ENCODE results near the gene TTC33. TPM values are rescaled to one million over a fixed set of nuclear protein-coding genes. Genes with fewer than 3 reads are reported as not detected.

TTC33 gene
- polyA plus RNA-seq, 10 donors, result 16.6 to 23.1 (median 18.7) TPM

DNA sequence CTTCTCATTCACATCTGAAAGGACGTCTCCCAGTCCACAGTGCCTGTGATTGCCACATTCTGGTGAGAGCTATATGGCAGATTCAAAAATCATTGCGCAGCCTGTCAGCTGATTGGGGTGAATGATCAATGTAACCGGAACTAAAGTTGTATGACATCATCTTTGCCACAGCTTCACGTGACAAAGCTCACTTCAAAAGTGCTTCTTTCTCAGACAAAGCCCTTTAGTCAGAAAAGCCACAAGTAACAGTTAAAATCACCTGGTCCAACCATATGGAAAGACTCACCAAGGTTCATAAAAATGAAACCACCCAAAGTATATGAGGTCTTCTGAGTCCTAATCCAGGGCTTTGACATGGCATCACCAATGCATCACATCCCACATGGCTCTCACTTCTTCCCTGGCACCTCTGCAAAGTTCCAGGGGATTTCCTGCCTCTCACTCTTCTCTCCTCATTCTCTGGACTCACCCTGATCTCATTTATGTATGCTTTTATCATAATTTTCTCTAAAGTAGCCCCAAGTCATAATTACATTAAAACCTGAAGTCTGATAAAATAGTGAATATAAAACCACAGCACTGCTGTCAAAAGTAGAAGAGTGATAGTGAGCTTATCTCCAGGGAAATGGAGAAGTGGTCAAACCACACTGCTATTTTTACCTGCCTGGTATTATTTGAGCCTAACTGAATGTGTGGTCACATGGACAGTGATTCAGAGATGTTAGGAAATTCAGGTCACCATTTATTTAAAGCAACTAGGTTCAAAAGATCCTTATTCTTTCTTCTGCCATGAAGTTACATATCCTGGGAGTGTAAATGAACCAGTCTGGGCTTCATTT, 269.1 kb downstream of the TTC33 start:
- DNase-seq, result no peak

- no peak for DNase-seq
Observed at GRCh38 chr5:40485021-40485998, 270.5 kb downstream of the TTC33 start.

DNA sequence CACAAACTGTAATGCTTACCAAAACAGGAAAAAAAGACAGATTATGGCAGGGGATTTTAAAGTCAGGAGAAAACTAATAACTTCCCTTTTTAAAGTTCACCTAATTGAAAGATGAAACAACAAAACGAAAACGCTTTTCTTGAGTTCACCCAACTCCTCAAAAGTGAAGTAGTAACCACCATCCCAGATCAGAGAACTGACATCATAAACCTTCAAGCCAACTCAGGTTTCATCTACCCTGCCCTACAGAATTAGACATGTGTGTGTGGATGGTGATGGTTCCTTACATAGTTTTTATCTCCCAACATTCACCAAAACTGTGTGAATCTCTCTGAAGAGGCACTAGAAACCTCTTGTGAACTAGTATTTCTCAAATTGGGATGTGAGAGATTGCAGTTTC, 271.3 kb downstream of the TTC33 start:
- DNase-seq, result no peak

DNA sequence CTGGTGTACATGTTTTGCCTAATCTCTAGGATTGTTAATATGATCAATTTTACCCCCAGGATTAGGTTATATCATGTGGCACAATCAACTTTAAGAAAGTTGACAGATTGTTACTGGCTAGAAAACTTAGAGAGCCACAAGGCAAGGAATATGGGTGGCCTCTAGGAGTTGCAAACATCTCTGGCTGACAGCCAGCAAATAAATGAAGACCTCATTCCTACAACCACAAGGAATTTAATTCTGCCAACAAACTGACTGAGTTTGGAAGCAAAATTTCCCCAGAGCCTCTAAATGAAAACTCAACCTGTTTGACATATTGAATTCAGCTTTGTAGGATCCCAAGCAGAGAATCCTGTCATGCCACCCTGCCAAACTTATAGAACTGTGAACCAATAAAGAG, 272.4 kb downstream of the TTC33 start:
- DNase-seq, result no peak

GRCh38 chr5:40481241-40481640, 274.5 kb downstream of the TTC33 start:
- DNase-seq, result no peak

GRCh38 chr5:40480392-40480791, 275.4 kb downstream of the TTC33 start:
- DNase-seq, result no peak

- DNase-seq, result no peak
Observed at GRCh38 chr5:40479939-40480338, 275.8 kb downstream of the TTC33 start.

DNA sequence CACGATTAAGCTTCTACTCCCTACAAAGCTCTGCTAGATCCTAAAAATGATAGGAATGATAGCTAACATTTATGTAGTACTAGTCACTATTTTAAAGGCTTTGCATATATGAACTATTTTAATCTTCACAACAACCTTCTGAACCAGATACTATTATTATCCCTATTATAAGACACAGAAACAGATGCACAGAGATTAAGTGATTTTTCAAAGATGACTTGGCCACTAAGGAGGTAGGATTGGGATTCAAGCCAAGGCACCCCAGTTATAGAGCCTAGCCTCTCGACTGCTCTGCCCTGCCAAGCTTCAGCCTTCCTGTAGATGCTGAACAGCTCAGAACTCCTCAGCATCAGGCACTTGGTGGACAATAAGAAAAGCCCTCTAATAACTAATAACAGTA, 277.0 kb downstream of the TTC33 start:
- DNase-seq, result no peak

- peak in 1 of 3 donors; percentile 8 for DNase-seq
Observed at GRCh38 chr5:40477856-40478546, 277.8 kb downstream of the TTC33 start.

DNA sequence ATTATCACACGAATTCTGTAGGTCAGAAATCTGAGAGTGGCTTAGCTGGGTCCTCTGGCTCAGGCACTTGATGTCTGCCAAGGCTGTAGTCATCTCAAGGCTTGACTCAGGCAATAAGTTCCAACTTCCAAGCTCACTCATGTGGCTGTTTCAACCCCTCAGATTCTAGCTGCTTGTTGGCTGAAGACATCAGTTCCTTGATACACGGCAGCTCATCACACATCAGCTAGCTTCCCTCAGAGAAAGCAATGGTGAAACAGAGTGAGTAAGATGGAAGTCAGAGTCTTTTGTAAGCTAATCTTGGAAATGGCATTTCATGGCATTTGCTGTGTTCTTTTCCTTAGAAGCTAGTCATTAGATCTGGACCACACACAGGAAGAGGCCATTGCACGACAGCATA, 280.2 kb downstream of the TTC33 start:
- no peak for DNase-seq

- no peak for DNase-seq
Observed at GRCh38 chr5:40474250-40474649, 281.5 kb downstream of the TTC33 start.

- DNase-seq, result no peak
Observed at GRCh38 chr5:40465416-40465815, 290.3 kb downstream of the TTC33 start.

DNA sequence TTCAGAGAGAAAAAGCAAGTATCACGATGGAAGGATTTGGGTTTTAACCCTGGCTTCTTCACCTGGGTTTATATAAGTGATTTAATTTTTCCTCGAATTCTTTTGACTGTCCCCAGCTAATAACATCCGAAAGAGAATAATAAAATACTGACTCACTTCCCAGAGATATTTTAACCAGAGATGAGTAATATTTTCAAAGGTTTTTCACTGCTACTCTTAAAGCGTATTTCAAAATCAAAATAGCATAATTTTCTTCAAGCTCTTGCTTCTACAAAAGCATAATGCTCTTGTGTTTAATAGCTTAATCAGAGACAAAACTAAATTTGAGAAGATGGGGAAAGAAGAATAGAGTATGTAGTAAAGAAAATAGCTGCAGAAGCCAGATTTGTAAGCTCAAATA, 291.2 kb downstream of the TTC33 start:
- DNase-seq, result no peak

Other genes starting within 250 kb of the TTC33 start
- 10 to 100 TPM in 1 of 10 donors, 1 to 10 TPM in 9; 3.2 to 12.6 (median 7.1) TPM for gene PTGER4, start 76.0 kb downstream of the TTC33 start, polyA plus RNA-seq (ENCODE audit: insufficient read length in 10 of 10)
- gene PRKAA1, start 42.4 kb upstream of the TTC33 start, polyA plus RNA-seq (ENCODE audit: insufficient read length in 10 of 10), result 10 to 100 TPM; 24.1 to 45.1 (median 32.8) TPM
- 1,000 to 10,000 TPM; 2,251 to 3,110 (median 2,597) TPM for gene RPL37, start 79.3 kb upstream of the TTC33 start, polyA plus RNA-seq (ENCODE audit: insufficient read length in 10 of 10)
- 1 to 10 TPM; 1.5 to 2.2 (median 1.7) TPM for gene CARD6, start 85.4 kb upstream of the TTC33 start, polyA plus RNA-seq (ENCODE audit: insufficient read length in 10 of 10)
- gene C7, start 153.5 kb upstream of the TTC33 start, polyA plus RNA-seq (ENCODE audit: insufficient read length in 10 of 10), result 1 to 10 TPM; 1.4 to 5.0 (median 3.6) TPM

Measured in muscle of back (tissue), 11 donors.